Loucy (cell line): ENCODE data around the gene CALHM2.

Experiments
- EZH2phosphoT487 ChIP-seq: fragments of 200-600 bp; IDR thresholded peaks from 2 replicates; pipeline ENCODE4 v1.6.1; 2018; ENCODE audit warnings: antibody characterized with exemption, mild to moderate bottlenecking, moderate library complexity, borderline replicate concordance
- TF ChIP-seq, protein P1 (sequence below): fragments of 200-600 bp; sonication (generic); conservative IDR thresholded peaks from 2 replicates; pipeline ENCODE4 v1.5.1; 2014; ENCODE audit warnings: mild to moderate bottlenecking, antibody characterized with exemption, low read length

DNA sequence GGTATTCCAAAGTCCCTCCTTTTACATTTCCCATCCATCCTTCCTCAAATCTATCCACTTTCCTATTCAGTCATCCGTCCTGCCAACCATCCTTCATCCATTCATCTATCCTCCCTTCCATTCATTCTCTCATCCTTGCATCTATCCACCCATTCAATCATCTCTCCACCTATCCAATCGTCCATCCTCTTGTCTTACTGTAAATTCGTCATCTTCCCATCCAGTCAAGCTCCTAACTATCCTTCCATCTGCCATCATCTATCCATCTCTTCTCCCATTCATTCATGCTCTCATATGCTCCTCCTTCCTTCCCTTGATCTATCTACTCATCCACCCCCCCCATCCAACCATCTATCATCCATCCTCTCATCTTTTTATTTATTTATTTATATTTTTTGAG is 21.9 kb upstream of the CALHM2 start:
- TF ChIP-seq, protein P1, sequence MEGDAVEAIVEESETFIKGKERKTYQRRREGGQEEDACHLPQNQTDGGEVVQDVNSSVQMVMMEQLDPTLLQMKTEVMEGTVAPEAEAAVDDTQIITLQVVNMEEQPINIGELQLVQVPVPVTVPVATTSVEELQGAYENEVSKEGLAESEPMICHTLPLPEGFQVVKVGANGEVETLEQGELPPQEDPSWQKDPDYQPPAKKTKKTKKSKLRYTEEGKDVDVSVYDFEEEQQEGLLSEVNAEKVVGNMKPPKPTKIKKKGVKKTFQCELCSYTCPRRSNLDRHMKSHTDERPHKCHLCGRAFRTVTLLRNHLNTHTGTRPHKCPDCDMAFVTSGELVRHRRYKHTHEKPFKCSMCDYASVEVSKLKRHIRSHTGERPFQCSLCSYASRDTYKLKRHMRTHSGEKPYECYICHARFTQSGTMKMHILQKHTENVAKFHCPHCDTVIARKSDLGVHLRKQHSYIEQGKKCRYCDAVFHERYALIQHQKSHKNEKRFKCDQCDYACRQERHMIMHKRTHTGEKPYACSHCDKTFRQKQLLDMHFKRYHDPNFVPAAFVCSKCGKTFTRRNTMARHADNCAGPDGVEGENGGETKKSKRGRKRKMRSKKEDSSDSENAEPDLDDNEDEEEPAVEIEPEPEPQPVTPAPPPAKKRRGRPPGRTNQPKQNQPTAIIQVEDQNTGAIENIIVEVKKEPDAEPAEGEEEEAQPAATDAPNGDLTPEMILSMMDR, result no peak
- no peak for TF ChIP-seq EZH2phosphoT487
